HG02610 (cell line): ENCODE data around the gene WBP1L.
A peak's percentile ranks its signal among the peaks of the same experiment; 100 is the strongest.
"Not testable (repeated sequence)": the region's sequence is repeated elsewhere in the genome, so short reads cannot be mapped to it uniquely, and the experiment has no call there.

Experiments
- ATAC-seq: cut with Tn5 transposase; IDR thresholded peaks from one replicate; pipeline ENCODE4 v1.9.1; 2021; ENCODE audit warnings: mild to moderate bottlenecking, moderate library complexity; ENCODE audit not compliant: unreplicated experiment

WBP1L gene

DNA sequence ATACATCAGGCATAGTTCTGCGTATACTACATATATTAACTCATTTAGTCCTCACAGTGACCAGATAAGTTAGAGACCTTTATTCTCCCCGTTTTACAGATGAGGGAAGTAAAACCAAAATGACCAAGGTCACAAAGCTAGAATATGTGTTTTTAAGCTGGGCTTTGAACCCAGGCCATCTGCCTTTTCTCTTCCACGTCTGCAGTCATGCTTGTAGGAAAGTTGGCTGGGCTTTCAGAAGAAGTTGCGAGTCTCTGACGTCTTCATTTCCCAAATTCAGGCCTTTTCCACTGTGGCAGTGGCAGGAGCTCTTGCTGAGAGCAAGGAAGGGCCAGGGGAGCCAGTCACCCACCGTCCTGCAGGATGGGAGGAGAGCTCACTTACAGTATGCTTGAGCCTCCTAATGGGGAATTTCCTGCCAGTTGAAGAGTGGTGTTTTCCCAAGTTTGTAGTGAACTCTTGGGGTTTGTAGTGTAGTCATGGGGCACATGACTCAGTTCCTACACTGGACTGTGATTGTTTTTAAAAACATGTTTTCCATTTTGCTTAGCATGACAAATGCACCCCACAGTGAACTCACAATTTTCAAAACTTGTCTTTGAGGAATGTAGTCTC is 59.3 kb downstream of the WBP1L start:
- peak; percentile 71 for ATAC-seq

DNA sequence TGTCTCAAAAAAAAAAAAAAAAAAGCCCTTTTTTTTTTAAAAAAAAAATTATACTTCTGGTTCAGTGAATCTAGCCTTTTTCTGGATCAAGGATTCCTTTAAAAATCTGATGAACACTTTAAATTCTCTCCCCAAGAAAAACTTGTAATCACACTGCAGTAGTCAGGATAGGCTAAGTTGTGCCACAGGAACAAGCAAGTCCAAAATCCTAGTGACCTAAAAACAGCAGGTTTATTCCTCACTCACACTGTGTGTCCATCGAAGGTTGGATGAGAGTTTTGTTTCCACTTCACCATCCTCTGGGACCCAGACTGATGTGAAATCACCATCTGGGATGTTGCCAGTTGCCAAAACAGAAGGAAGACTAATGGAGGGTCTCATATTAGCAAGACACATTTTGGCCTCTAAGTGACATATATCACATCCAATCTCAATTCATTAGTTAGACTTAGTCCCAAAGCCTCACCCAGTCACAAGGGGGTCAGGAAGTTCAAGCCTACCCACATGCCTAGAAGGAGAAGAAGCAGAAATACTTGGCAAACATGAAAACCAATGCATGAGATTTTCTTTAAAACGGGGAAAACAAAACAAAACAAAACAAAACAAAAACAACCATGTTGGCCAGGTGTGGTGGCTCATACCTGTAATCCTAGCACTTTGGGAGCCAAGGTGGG is 60.8 kb downstream of the WBP1L start:
- no peak for ATAC-seq

DNA sequence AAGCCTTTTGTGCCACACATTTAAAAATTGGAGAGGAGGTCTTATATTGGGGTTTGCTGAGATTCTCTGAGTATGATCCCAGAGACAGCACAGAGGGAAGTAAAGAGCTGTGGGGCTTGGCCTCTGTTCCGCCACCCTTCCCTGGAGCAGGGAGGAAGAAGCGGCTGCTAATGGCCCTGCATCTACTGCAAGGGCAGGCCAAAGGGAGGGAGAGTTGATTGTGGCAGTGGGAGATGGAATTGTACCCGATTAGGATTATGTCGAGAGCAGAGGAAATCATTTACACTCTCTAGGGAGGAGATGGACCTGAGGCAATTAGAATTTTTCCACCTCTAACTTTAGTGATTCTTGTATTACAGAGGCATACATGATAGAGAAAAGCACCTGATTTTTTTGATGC is 64.6 kb downstream of the WBP1L start:
- no peak for ATAC-seq

DNA sequence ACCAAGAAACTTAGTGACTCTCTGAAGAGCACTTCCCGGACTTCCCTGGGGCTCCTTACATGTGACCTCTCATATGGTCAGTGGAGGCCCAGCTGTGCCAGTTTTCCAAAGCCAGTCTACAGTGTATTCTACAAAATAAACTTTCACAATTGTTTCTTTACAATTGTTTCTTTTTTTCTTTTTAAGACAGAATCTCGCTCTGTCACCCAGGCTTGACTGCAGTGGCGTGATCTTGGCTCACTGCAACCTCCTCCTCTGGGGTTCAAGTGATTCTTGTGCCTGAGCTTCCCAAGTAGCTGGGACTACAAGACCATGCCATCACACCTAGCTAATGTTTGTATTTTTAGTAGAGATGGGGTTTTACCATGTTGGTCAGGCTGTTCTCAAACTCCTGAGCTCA is 67.6 kb downstream of the WBP1L start:
- no peak for ATAC-seq

DNA sequence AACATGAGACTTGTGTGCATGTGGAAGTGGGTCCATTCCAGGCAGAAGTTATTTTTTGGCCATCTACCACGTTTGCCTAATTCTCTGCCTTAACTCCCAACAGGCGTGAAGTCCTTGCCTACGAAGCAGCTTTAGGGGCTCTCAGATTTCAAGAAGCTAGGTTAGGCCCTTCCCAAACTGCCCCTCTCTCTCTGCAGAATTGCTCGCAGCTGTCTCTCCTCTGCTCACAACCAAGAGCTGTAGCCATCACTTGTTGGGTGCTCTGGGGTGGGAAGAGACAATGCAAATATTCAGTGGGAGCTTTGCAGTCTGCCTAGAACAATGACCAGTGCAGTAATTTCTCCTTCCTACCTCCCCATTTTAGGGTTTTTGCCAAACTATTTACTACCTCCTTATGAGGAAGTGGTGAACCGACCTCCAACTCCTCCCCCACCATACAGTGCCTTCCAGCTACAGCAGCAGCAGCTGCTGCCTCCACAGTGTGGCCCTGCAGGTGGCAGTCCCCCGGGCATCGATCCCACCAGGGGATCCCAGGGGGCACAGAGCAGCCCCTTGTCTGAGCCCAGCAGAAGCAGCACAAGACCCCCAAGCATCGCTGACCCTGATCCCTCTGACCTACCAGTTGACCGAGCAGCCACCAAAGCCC is 68.6 kb downstream of the WBP1L start:
- peak; percentile 42 for ATAC-seq

DNA sequence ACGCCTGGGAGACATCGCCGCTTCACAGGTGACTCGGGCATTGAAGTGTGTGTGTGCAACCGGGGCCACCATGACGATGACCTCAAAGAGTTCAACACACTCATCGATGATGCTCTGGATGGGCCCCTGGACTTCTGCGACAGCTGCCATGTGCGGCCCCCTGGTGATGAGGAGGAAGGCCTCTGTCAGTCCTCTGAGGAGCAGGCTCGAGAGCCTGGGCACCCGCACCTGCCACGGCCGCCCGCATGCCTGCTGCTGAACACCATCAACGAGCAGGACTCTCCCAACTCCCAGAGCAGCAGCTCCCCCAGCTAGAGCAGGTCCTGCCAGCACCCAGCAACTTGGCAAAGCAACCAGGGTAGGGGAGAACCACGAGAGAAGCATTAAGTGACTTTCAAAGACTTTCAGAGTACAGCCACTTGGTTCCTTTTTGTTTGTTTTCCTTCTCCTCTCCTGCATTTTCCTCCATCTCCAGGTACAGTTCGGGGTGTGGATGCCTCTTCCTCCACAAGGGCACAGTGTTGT is 69.3 kb downstream of the WBP1L start:
- ATAC-seq, result no peak

DNA sequence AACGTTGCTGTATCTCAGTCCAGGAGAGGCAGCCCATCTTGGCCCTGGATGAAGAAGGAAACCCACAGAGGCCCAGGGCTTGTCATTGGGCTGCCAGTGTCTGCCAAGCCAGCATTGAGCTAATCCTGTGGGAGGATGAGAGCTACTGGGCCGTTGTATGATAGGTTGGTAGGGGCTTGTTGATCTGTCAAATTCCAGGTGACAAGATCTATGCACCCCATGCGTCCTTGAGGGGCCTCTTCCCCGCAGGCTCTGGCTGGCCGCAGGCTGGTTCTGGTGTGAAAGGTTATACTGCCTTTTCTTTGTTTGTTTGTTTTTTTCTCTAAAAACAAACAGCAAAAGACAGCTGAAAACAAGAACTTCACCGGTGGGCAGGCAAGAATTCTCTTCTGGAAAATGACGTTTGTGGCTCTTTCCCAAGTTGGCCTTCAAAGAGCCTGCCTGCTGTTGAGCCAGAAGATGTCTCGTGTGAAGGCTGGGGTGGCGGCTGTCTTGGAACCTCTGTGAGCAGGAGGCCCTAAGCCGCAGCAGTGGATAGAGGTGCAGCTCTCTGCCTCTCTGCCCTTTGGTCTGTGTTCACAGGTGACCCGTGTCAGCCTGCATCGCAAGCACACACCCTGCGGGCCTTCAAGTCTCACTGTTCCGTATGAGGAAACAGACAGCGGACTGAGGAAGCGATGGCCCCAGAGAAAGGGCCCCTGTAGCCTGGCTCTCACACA is 70.1 kb downstream of the WBP1L start:
- ATAC-seq, result no peak

DNA sequence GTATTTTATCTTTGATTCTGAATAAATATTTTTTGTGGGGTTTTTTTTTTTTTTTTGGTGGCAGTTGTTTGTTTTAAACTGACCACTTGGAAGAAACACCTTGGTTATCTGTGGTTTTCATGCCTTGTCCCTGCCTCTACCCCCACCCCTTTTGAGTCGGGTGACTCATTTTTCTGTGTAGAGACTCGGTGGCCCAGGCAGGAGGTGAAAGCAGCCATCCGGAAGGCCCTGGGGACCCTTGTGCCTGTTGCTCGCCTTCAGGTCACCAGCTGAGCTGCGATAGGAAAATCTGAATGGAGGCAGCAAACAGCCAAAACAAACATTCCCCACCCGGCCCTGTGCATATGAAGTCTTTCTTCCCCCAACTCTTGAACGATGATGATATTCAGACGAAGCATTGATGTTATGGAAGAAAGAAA is 70.7 kb downstream of the WBP1L start:
- ATAC-seq, result no peak

DNA sequence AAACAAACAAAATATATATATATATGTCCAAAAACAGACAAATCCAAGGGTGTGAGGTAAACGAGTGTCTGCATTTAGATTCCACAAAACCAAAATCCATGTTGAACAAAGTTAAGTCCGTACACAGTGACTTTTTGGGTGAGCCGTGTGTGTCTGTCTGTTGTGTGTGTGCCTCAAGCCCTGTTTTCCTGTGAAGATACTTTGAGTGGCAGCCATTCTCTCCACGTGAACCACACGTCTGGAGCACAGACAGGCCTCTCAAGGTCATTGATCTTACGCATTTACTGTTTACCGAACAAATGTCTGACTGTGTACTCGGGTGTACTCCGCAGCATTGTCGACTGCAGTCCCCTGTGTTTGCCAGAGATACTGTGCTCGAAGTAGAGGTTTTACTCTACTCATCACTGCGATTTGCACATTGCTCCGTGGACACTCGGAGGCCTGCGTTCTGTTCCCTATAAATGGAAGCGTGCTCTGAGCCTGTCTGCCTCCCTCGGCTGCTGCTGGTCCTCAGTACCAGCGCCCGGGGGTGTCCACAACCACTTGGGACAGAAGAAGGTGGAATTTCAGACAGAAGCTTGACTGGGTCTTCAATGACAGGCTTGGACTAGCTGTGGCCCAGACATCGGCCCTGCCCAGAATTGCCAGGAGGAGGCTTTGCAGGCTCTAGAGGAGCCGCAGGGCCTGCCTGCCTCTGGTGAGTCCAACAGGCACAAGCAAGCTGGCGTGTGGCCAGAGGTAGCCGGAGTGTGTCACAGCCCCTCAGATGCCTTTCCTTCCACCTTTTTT is 71.3 kb downstream of the WBP1L start:
- no peak for ATAC-seq

DNA sequence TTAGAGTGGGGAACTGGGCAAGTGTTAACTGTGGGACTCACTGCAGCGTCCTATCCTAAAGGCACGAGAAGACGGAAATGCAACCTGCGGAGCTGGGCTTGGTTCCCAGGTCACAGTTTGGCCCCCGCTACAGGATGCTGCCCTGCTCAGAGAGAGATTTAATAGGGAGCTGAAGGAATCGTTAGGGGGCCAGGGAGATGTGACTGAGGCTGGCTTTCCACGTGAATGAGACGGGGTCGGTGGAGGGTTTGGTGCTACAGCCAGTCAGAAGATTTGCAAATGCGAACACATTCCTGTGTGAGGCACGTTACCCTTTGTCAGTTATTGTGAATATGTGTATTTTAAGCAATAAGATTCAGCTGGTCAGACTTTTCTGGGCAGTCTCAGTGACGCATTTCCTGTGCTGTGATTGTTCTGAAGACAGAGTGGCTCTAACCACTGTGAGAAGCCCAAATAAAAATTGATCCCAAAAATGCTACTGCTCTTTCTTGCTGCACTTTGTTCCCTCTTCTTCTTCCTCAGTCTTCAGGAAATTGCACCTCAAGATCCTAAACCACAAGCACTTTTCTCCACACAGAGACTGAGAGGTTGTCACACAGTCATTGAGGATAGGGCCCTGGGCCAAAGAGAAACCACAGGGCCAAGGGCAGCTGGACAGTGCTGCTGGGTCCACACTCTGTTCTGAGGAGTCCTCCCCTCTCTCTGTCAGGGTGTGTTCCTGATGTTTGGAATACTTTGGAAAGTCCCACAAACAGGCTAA is 72.2 kb downstream of the WBP1L start:
- ATAC-seq, result no peak

DNA sequence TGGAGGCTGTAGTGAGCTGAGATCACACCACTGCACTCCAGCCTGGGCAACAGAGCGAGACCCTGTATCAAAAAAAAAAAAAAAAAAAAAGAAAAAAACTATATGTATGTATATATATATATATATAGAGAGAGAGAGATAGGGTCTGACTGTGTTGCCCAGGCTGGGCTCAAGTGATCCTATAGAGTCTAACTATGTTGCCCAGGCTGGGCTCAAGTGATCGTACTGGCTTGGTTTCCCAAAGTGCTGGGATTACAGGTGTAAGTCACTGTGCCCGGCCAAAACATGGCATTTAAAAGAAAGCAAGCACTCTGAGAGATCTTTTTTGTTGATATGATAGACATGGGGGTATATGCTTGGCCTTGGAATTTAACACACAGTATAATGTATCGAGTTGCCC is 73.4 kb downstream of the WBP1L start:
- ATAC-seq, result no peak

DNA sequence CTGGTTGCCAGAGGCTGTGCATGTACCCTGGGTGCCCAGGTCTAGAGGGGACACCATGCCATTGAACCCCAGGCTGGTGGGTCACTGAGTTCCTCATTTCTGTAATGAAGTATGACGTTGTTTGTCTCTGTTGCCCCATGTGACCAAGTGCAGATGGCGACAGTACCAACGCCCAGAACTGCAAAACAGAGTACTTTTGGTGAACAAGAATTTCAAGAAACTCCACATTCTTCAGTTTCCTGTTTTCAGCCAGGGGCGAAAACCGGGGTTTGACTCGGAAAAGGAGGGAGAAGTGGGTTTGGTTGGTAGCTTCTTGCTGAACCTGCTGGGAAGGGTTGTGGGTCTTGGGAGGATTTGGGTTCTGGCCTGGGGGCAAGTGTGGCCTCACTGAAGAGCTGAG is 75.3 kb downstream of the WBP1L start:
- no peak for ATAC-seq

DNA sequence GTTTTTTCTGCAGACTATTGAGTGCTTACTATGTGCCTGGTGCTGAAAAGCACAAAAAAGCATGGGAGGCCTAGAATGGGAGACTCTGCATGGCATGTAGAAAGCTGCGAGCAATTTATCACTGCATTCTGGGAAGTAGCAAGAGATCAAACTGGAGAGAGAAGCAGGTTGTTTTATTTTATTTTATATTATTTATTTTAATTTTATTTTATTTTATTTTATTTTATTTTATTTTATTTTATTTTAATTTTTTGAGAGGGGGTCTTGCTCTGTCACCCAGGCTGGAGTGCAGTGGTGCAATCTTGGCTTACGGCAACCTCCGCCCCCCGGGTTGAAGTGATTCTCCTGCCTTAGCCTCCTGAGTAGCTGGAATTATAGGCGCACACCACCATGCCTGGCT is 76.3 kb downstream of the WBP1L start:
- ATAC-seq, result not testable (repeated sequence)

DNA sequence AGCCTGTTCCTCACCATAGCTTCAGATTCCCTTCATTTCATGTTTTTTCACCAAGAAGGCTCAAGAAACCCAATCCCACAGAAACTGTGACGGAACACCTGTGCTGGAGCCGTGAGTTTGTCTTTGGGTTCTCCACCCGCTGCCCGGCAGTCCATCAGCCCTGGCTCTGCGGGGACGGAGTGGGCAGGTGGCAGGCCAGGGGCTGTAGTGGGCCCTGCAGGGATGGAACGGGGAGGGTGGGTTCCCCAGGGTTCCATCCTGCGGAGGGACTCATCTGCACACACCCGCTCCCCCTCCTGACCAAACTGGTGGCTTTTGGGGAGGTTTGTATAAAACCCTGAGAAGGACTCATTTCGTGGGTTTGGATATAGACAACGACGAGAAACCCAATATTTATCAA is 78.5 kb downstream of the WBP1L start:
- ATAC-seq, result no peak

DNA sequence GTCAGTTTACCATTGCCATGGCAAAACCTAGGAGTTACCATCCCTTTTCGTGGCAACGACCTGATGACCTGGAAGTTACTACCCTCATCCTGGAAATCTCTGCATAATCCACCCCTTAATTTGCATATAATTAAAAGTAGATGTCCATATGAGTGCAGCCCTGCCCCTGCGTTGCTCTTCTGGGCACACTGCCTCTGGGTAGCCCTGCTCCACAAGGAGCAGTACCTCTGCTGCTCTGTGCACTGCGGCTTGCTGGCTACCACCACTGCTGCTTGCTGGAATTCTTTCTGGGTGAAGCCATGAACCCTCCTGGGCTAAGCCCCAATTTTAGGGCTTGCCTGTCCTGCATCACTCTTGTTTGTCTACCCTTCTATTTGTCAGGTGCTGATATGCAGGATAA is 80.9 kb downstream of the WBP1L start:
- no peak for ATAC-seq

DNA sequence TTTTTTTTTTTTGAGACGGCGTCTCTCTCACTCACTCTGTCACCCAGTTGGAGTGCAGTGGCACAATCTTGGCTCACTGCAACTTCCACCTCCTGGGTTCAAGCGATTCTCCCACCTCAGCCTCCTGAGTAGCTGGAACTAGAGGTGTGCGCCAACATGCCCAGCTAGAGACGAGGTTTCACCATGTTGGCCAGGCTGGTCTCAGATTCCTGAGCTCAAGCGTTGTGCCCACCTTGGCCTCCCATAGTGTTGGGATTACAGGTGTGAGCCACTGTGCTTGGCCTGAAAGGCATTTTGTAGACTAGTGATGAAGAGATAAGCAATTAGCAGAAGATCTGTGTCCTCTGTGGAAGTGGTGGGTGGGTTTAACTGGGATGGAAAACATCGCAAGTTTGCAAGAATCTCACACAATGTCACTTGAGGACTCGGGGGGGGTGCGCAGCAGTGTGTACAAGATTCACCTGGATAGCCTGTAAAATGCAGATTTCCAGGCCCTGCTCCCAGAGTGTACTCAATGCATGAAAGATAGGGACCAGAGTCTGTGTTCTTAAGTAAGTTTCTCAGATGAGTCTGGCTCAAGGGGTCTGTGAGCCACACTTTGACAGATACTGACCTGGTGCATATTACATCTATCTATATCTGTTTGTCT is 82.5 kb downstream of the WBP1L start:
- no peak for ATAC-seq

DNA sequence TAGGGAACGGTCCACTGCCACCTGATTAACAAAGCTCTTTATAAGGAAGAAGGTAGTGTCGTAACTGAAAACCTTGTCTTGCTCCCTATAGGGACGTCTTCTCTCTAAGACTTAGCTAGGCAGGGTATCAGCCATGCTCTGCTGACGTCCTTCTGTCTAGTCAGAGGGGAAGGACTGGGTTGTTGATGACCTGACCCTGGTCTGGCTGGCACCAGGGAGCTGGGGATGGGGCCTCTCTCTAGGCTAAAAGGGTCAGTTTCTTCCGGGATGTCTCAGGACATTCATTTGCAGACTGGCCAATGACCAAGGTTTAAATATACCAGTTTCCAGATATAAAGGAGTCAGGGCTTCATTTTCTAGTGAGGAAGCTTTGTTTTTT is 83.8 kb downstream of the WBP1L start:
- ATAC-seq, result no peak

DNA sequence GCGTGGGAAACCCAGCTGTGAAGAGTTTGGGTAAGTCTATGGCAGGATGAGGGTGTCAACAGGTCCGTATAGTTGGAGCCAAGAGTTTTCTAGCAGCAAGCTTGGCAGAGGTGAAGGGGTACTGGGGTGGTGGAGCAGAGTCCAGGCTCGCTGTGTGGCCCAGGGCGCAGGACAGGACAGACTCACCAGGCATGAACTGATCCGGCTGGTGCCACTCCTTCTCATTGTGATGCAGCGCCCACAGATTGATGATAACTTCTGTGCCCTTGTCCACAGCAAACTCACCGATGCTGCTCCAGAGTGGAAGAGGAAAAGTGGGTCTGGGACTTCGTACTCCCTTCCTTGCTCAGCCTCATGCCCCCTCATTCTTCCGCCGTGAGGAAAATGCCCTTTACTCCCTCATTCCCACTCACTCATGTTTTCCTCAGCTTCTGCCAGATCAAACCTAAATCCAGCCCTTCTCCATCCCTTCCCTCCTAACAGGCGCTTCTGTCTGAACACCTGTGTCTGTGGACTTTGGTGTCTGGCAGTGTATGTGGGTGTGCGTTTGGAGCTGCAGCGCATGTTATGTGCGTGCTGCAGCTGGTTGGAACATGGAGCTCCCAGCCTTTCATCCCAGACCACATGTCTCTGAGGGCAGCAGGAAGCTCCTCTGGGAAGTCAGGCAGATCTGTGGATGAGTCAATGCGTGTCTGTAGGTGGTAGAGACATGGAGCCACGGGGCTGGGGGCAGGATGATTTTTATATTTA is 87.7 kb downstream of the WBP1L start:
- no peak for ATAC-seq

DNA sequence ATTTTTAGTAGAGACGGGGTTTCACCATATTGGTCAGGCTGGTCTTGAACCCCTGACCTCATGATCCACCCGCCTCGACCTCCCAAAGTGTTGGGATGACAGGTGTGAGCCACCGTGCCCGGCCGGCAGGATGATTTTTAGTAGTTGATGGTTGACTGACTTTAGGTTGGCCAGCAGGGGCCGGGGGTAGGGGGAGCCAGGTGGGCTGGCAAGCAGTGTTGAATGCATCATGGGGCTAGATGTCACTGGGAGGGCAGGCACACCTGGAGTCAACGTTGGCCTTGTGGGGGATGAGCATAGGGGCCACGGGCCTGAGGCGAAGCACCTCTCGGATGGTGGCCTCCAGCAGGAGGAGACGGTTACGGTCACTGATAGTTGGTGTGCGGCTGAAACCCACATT is 88.5 kb downstream of the WBP1L start:
- no peak for ATAC-seq
